ENCODE measurements around the gene FOXS1.

DNA sequence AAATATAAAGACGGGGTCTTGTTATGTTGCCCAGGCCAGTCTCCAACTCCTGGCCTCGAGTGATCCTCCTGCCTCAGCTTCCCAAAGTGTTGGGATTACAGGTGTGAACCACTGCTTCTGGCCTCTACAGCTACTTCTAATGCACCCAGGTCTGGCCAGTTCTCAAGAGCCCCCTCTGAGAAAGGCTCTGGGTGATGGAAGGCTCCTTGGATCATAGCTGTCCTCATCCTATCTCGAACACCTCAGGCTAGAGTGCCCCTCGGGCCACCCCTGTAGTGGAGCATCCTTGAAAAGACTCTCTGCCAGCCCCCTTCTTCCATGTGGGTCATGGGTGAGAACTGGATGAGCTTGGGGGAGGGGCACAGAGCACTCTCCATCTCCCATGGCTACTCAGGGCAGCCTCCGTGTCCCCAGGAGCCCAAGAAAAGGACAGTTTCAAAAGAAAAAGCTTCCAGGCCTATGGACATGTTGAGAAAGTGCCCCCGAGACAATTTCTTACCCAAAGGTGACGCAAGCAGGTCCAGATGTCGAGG is 27.0 kb downstream of the FOXS1 start:
- TF ChIP-seq CTCF (IDR thresholded peaks at IDR 0.05) (no peak), SIN3A (IDR thresholded peaks at IDR 0.05; ENCODE audit: borderline replicate concordance, insufficient read depth, low read depth, low read length) (no peak), REST (IDR thresholded peaks at IDR 0.05; ENCODE audit: insufficient read depth in 1 of 2, low read depth in 2 of 2, low read length in 1 of 2) (no peak)

Measured in Panc1 (cell line).